KOPT-K1 (cell line): ENCODE data around the gene TBCCD1.
"Not testable (repeated sequence)": the region's sequence is repeated elsewhere in the genome, so short reads cannot be mapped to it uniquely, and the experiment has no call there.

Experiments used
- H3K27ac ChIP-seq: fragments of 200-600 bp; sonication (generic); 2 replicates; pipeline ENCODE4 v1.5.1; 2016; ENCODE audit warnings: antibody characterized with exemption, mild to moderate bottlenecking, low read depth, low read length; ENCODE audit not compliant: poor library complexity, severe bottlenecking
- H3K36me3 ChIP-seq: fragments of 200-600 bp; sonication (generic); 2 replicates; pipeline ENCODE4 v1.5.1; 2017; ENCODE audit warnings: antibody characterized with exemption, mild to moderate bottlenecking, low read length, moderate library complexity; ENCODE audit not compliant: insufficient read depth
- H3K9me3 ChIP-seq: fragments of 200-600 bp; sonication (generic); 2 replicates; pipeline ENCODE4 v1.5.1; 2017; ENCODE audit warnings: antibody characterized with exemption, low read length, mild to moderate bottlenecking; ENCODE audit not compliant: insufficient read depth, poor library complexity, severe bottlenecking

The TBCCD1 gene

GRCh38 chr3:186506857-186507256 lies 60.3 kb downstream of the TBCCD1 start:
- H3K36me3 ChIP-seq = no peaks in the 10 kb centered on the region
- no peaks in the 10 kb centered on the region for H3K9me3 ChIP-seq
- no peak overlapping the region for H3K27ac ChIP-seq

- Histone ChIP-seq H3K9me3 (no peaks in the 10 kb centered on the region), H3K27ac (no peak overlapping the region), H3K36me3 (no peaks in the 10 kb centered on the region)
Measured at GRCh38 chr3:186506191-186506739, 60.9 kb downstream of the TBCCD1 start.

- H3K27ac ChIP-seq = peak overlapping the region; percentile 26
- H3K36me3 ChIP-seq = no peaks in the 10 kb centered on the region
- no peaks in the 10 kb centered on the region for H3K9me3 ChIP-seq
Measured at GRCh38 chr3:186502966-186503712, 64.0 kb downstream of the TBCCD1 start.

GRCh38 chr3:186502138-186502948 lies 64.8 kb downstream of the TBCCD1 start:
- H3K27ac ChIP-seq = peak overlapping the region; percentile 26
- H3K36me3 ChIP-seq = no peaks in the 10 kb centered on the region
- no peaks in the 10 kb centered on the region for H3K9me3 ChIP-seq

- not testable (repeated sequence) for H3K36me3 ChIP-seq, H3K27ac ChIP-seq, H3K9me3 ChIP-seq
Measured at GRCh38 chr3:186499949-186500348, 67.2 kb downstream of the TBCCD1 start.

- H3K9me3 ChIP-seq, H3K36me3 ChIP-seq, H3K27ac ChIP-seq: not testable (repeated sequence)
Measured at GRCh38 chr3:186498022-186498421, 69.1 kb downstream of the TBCCD1 start.

GRCh38 chr3:186497608-186498007 lies 69.5 kb downstream of the TBCCD1 start:
- H3K9me3 ChIP-seq = no peaks in the 10 kb centered on the region

GRCh38 chr3:186496635-186497034 lies 70.5 kb downstream of the TBCCD1 start:
- no peaks in the 10 kb centered on the region for H3K36me3 ChIP-seq
- H3K9me3 ChIP-seq = no peaks in the 10 kb centered on the region
- H3K27ac ChIP-seq = no peak overlapping the region

More at GRCh38 chr3:186497608-186498007, 69.5 kb downstream of the TBCCD1 start:
- no peak overlapping the region for H3K27ac ChIP-seq
- no peaks in the 10 kb centered on the region for H3K36me3 ChIP-seq
